NCI-H460 (cell line): ENCODE data around the gene PLAC1. TPM values are rescaled to one million over a fixed set of nuclear protein-coding genes. Genes with fewer than 3 reads are reported as not detected.
A peak's percentile ranks its signal among the peaks of the same experiment; 100 is the strongest.

ENCODE experiments used
- DNase-seq: peaks from one replicate; pipeline ENCODE4 v3.0.0-alpha.2; 2016; ENCODE audit warnings: low read depth; ENCODE audit errors: extremely low read depth
- polyA plus RNA-seq: library from polyadenylated mRNA; depleted of rRNA; stranded (reverse); fragments of >200 nt; gene quantifications from 2 replicates; pipeline ENCODE4 v1.2.3, GENCODE V29; 2014; cell fraction: nucleus; rRNA removed
- total RNA-seq: library from RNA; depleted of rRNA; stranded (reverse); fragments of >200 nt; shearing (Covaris generic); gene quantifications from 2 replicates; pipeline ENCODE4 v1.2.3, GENCODE V29; 2014; rRNA removed

Gene PLAC1
- 0.52 and 0.62 TPM in 2 replicates for total RNA-seq
- polyA plus RNA-seq, result 1.3 TPM in 1 of 2 replicates, not detected in the other

- DNase-seq, result no peak
These were observed at the start of gene PLAC1 for GRCh38 chrX:134658002-134658759. PLAC1 (minus strand) TSS chrX:134658471; CDS start chrX:134566682, 91,789 bp downstream.

GRCh38 chrX:134706138-134706537 is 47.9 kb upstream of the PLAC1 start:
- no peak for DNase-seq

GRCh38 chrX:134695999-134696398 is 37.7 kb upstream of the PLAC1 start:
- no peak for DNase-seq

- no peak for DNase-seq
These were observed 36.4 kb upstream of the PLAC1 start for GRCh38 chrX:134694333-134695322.

GRCh38 chrX:134693644-134694043 is 35.4 kb upstream of the PLAC1 start:
- no peak for DNase-seq

- no peak for DNase-seq
These were observed 34.7 kb upstream of the PLAC1 start for GRCh38 chrX:134692990-134693389.

- no peak for DNase-seq
These were observed 34.0 kb upstream of the PLAC1 start for GRCh38 chrX:134692233-134692632.

GRCh38 chrX:134691453-134691852 is 33.2 kb upstream of the PLAC1 start:
- no peak for DNase-seq

GRCh38 chrX:134688839-134689238 is 30.6 kb upstream of the PLAC1 start:
- peak; percentile 12 for DNase-seq

GRCh38 chrX:134688031-134688823 is 30.0 kb upstream of the PLAC1 start:
- no peak for DNase-seq

- no peak for DNase-seq
These were observed 27.4 kb upstream of the PLAC1 start for GRCh38 chrX:134685668-134686067.

- DNase-seq, result no peak
These were observed 26.7 kb upstream of the PLAC1 start for GRCh38 chrX:134684956-134685355.

GRCh38 chrX:134683351-134684005 is 25.2 kb upstream of the PLAC1 start:
- DNase-seq, result no peak

- DNase-seq, result no peak
These were observed 23.8 kb upstream of the PLAC1 start for GRCh38 chrX:134682081-134682480.

- DNase-seq, result no peak
These were observed 21.4 kb upstream of the PLAC1 start for GRCh38 chrX:134679644-134680043.

GRCh38 chrX:134679221-134679620 is 20.9 kb upstream of the PLAC1 start:
- no peak for DNase-seq

GRCh38 chrX:134677332-134677731 is 19.1 kb upstream of the PLAC1 start:
- no peak for DNase-seq

GRCh38 chrX:134676436-134676835 is 18.2 kb upstream of the PLAC1 start:
- no peak for DNase-seq

- DNase-seq, result no peak
These were observed 14.9 kb upstream of the PLAC1 start for GRCh38 chrX:134673123-134673522.

- no peak for DNase-seq
These were observed 13.8 kb upstream of the PLAC1 start for GRCh38 chrX:134672101-134672500.
